ENCODE measurements around the gene RASSF4.
"Not testable (repeated sequence)": the region's sequence is repeated elsewhere in the genome, so short reads cannot be mapped to it uniquely, and the experiment has no call there.

Gene RASSF4

GRCh38 chr10:44992070-44992731 is 32.6 kb downstream of the RASSF4 start:
- DNase-seq = no peak

- no peak for DNase-seq
Measured at GRCh38 chr10:44992732-44993225, 33.2 kb downstream of the RASSF4 start.

- no peak for DNase-seq
Measured at GRCh38 chr10:44993226-44993921, 33.8 kb downstream of the RASSF4 start.

GRCh38 chr10:44993922-44994751 is 34.5 kb downstream of the RASSF4 start:
- DNase-seq = no peak

- DNase-seq = no peak
Measured at GRCh38 chr10:44994752-44995530, 35.3 kb downstream of the RASSF4 start.

- DNase-seq = peak; percentile 38
Measured at GRCh38 chr10:44995581-44995913, 35.9 kb downstream of the RASSF4 start.

GRCh38 chr10:44995914-44996669 is 36.5 kb downstream of the RASSF4 start:
- peak; percentile 62 for DNase-seq

GRCh38 chr10:44997105-44997748 is 37.6 kb downstream of the RASSF4 start:
- DNase-seq = no peak

GRCh38 chr10:44998146-44998631 is 38.6 kb downstream of the RASSF4 start:
- no peak for DNase-seq

GRCh38 chr10:45000138-45000751 is 40.6 kb downstream of the RASSF4 start:
- peak; percentile 65 for DNase-seq

- DNase-seq = peak; percentile 81
Measured at GRCh38 chr10:45000752-45001380, 41.3 kb downstream of the RASSF4 start, which contains the start of gene ZNF22. TSS of gene ZNF22 (plus strand) at chr10:45000923. CDS start at chr10:45003369, 2,446 bp downstream.

GRCh38 chr10:45001381-45002148 is 42.0 kb downstream of the RASSF4 start:
- DNase-seq = peak; percentile 60

- no peak for DNase-seq
Measured at GRCh38 chr10:45003432-45004000, 43.9 kb downstream of the RASSF4 start.

- DNase-seq = no peak
Measured at GRCh38 chr10:45004661-45005060, 45.1 kb downstream of the RASSF4 start.

GRCh38 chr10:45005284-45005683 is 45.7 kb downstream of the RASSF4 start:
- no peak for DNase-seq

GRCh38 chr10:45006276-45007030 is 46.9 kb downstream of the RASSF4 start:
- DNase-seq = no peak

GRCh38 chr10:45008524-45009161 is 49.0 kb downstream of the RASSF4 start:
- DNase-seq = peak; percentile 53

GRCh38 chr10:45014557-45014956 is 55.0 kb downstream of the RASSF4 start:
- DNase-seq = not testable (repeated sequence)
